Activated CD8-positive, alpha-beta T cell treated with anti-CD3 and anti-CD28 coated beads, Interleukin-2, amount 10 ng/mL, durations not matched to agents 7 days and 5 days (primary cell): Measurements from ENCODE around the gene ESYT1. TPM values are rescaled to one million over a fixed set of nuclear protein-coding genes. Genes with fewer than 3 reads are reported as not detected.
A peak's percentile ranks its signal among the peaks of the same experiment; 100 is the strongest.

Experiments used
- ATAC-seq: fragments of 150-1000 bp; cut with Tn5 transposase; one replicate; pipeline ENCODE4 v1.10.0; 2021; ENCODE audit warnings: moderate library complexity
- CTCF ChIA-PET: fragments of 350-600 bp; sonication (Branson Sonifier 250); formaldehyde crosslinking; loops from one replicate; lab custom pipeline; 2021; ENCODE audit warnings: antibody characterized with exemption; lab: Charles Lee
- POLR2A ChIA-PET: fragments of 350-600 bp; sonication (Branson Sonifier 250); formaldehyde crosslinking; loops from one replicate; lab custom pipeline; 2021; ENCODE audit warnings: antibody characterized with exemption; lab: Charles Lee
- DNase-seq: peaks from one replicate; pipeline ENCODE4 v3.0.0-alpha.2; 2020
- H3K27ac Mint-ChIP-seq: one replicate; pipeline ENCODE4 v1.8.0; 2021; ENCODE audit warnings: mild to moderate bottlenecking, mixed read lengths
- H3K27me3 Mint-ChIP-seq: one replicate; pipeline ENCODE4 v1.8.0; 2021; ENCODE audit warnings: low read depth, mixed read lengths
- H3K36me3 Mint-ChIP-seq: one replicate; pipeline ENCODE4 v1.8.0; 2021; ENCODE audit warnings: low read depth, mixed read lengths
- H3K4me1 Mint-ChIP-seq: one replicate; pipeline ENCODE4 v1.8.0; 2021; ENCODE audit warnings: low read depth, mixed read lengths
- H3K4me3 Mint-ChIP-seq: one replicate; pipeline ENCODE4 v1.8.0; 2021; ENCODE audit warnings: mild to moderate bottlenecking, mixed read lengths
- H3K9me3 Mint-ChIP-seq: one replicate; pipeline ENCODE4 v1.8.0; 2022; ENCODE audit warnings: mixed read lengths; ENCODE audit not compliant: insufficient read depth
- total RNA-seq, 2 experiments: library from RNA; stranded (reverse); gene quantifications; one replicate each; pipeline ENCODE4 v1.2.3, GENCODE V29; 2021

Gene ESYT1
- total RNA-seq, 2 experiments from 2014 or later: 317 to 333 TPM

DNA sequence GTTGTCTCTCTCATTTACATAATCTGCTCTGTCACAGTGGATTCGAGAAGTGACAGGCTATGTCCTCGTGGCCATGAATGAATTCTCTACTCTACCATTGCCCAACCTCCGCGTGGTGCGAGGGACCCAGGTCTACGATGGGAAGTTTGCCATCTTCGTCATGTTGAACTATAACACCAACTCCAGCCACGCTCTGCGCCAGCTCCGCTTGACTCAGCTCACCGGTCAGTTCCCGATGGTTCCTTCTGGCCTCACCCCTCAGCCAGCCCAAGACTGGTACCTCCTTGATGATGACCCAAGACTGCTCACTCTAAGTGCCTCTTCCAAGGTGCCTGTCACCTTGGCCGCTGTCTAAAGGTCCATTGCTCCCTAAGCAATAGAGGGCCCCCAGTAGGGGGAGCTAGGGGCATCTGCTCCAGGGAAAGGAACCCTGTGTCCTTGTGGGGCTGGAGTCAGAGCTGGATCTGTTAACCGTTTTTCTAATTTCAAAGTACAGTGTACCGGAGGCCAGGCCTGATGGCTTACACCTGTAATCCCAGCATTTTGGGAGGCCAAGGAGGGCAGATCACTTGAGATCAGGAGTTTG, 43.0 kb upstream of the ESYT1 start:
- H3K27ac Mint-ChIP-seq: no peak overlapping the region
- ChIA-PET POLR2A (interaction anchor here (1.1 to 2.4 kb wide), 3 partner anchors 12 to 32 kb away, joined by 3 to 14 read pairs (median 8); partner anchors contain the start of genes PA2G4 and RPL41), CTCF (interaction anchor here (0.7 to 4.0 kb wide), 20 partner anchors 11 to 356 kb away, joined by 3 to 22 read pairs (median 4); partner anchors contain the start of genes PA2G4, RAB5B, SMARCC2 and ZC3H10)

DNA sequence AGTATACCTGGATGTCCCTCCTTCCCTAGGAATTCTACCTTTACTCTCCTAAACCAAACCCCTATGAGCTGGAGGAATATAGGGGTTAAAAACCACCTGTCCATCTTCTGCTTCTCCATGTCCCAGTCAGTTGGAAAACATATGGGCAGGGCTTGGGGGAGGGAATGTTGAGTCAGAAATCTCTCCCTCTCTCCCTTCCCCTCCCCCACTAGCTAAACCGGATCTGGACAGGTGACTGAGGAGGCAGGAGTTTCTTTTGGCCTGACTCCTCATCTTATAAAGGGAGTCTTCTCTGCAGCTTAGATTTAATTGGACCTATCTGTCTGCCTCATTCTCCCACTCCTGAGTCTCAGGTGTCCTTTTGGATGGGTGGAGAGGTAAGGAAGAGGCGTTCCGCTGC, 42.0 kb upstream of the ESYT1 start:
- Mint-ChIP-seq H3K27ac (no peak overlapping the region), H3K4me3 (no peak overlapping the region), H3K27me3 (peaks cover 14% of the 10 kb centered on the region), H3K4me1 (peaks cover 21% of the 10 kb centered on the region), H3K36me3 (no peaks in the 10 kb centered on the region), H3K9me3 (no peaks in the 10 kb centered on the region)
- CTCF ChIA-PET: interaction anchor here (0.8 to 4.0 kb wide), 9 partner anchors 10 to 357 kb away, joined by 3 to 22 read pairs (median 6); partner anchors contain the start of genes PA2G4 and ZC3H10
- DNase-seq (no peak), ATAC-seq (no peak)
- POLR2A ChIA-PET: interaction anchor here (0.7 to 2.4 kb wide), 4 partner anchors 10 to 748 kb away, joined by 3 to 14 read pairs (median 6); partner anchors contain the start of genes PA2G4 and RPL41

More for the DNA sequence above, 43.0 kb upstream of the ESYT1 start:
- Mint-ChIP-seq H3K9me3 (no peaks in the 10 kb centered on the region), H3K4me1 (peaks cover 30% of the 10 kb centered on the region), H3K36me3 (no peaks in the 10 kb centered on the region), H3K27me3 (peaks cover 19% of the 10 kb centered on the region), H3K4me3 (no peak overlapping the region)
- peak; percentile 59 for DNase-seq
- peak; percentile 79 for ATAC-seq

DNA sequence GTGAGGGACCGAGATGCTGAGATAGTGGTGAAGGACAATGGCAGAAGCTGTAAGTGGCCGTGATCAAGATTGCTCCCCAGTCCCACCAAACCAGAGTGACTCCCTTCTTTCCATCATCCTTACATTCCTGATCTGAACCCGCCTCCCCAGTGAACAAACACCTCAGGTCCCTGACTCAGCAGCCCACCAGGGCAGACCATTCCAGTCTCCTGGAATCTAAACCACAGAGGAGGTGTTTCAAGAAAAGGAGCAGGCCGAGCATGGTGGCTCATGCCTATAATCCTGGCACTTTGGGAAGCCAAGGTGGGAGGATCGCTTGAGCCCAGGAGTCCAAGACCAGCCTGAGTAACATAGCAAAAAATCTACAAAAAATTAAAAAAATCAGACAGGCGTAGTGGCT, 41.5 kb upstream of the ESYT1 start:
- Mint-ChIP-seq H3K9me3 (no peaks in the 10 kb centered on the region), H3K4me3 (no peak overlapping the region), H3K27ac (no peak overlapping the region), H3K27me3 (peaks cover 14% of the 10 kb centered on the region), H3K4me1 (peaks cover 19% of the 10 kb centered on the region), H3K36me3 (no peaks in the 10 kb centered on the region)
- no peak for DNase-seq
- ChIA-PET CTCF (interaction anchor here (1.2 to 4.0 kb wide), 2 partner anchors 18 to 40 kb away, joined by 3 to 22 read pairs; partner anchors contain the start of gene PA2G4), POLR2A (interaction anchor here (0.7 to 2.4 kb wide), 2 partner anchors 17 to 748 kb away, joined by 3 to 14 read pairs; partner anchors contain the start of gene PA2G4)
- no peak for ATAC-seq

DNA sequence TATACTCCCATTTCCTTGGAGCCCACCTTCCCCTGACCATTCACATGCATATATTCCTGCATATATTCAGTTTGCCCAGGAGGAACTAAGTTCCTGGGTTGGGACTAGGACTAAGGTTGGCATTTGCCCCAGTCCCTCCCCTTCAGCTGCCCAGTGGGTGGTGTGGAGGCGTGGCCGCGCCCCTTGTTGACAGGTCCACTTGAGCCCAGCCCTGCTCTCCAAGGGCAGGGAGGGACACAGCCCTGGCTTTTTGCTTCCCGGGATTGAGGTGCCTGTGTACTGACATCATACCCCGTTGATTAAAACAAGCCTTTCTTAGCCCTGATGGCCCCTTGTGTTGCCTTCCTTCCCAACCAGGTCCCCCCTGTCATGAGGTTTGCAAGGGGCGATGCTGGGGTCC, 40.8 kb upstream of the ESYT1 start:
- CTCF ChIA-PET: no interaction called here
- ATAC-seq: no peak
- DNase-seq: no peak
- H3K36me3 Mint-ChIP-seq: no peaks in the 10 kb centered on the region
- POLR2A ChIA-PET: no interaction called here
- peaks cover 19% of the 10 kb centered on the region for H3K4me1 Mint-ChIP-seq
- no peak overlapping the region for H3K27ac Mint-ChIP-seq
- no peaks in the 10 kb centered on the region for H3K9me3 Mint-ChIP-seq
- no peak overlapping the region for H3K4me3 Mint-ChIP-seq
- peaks cover 9% of the 10 kb centered on the region for H3K27me3 Mint-ChIP-seq

DNA sequence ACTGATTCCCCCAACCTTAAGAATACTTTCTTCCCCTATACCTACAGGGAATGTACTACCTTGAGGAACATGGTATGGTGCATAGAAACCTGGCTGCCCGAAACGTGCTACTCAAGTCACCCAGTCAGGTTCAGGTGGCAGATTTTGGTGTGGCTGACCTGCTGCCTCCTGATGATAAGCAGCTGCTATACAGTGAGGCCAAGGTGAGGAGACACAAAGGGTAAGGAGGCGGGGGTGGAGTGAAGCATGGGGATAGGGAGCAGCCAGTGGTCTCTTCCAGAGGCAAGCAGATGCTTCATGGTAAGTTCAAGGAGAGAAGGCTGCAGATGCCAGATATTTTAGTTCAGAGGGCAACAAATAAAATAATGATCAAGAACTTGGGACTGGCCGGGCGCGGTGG, 30.3 kb upstream of the ESYT1 start:
- CTCF ChIA-PET: interaction anchor here (3.7 kb wide), 1 partner anchor 13 kb away, joined by 21 read pairs; no protein-coding TSS in a partner anchor
- Mint-ChIP-seq H3K36me3 (peaks cover 7% of the 10 kb centered on the region), H3K4me3 (no peak overlapping the region), H3K27ac (no peak overlapping the region), H3K9me3 (no peaks in the 10 kb centered on the region), H3K27me3 (peaks cover 25% of the 10 kb centered on the region), H3K4me1 (peaks cover 23% of the 10 kb centered on the region)
- no peak for ATAC-seq
- no peak for DNase-seq
- POLR2A ChIA-PET: no interaction called here

DNA sequence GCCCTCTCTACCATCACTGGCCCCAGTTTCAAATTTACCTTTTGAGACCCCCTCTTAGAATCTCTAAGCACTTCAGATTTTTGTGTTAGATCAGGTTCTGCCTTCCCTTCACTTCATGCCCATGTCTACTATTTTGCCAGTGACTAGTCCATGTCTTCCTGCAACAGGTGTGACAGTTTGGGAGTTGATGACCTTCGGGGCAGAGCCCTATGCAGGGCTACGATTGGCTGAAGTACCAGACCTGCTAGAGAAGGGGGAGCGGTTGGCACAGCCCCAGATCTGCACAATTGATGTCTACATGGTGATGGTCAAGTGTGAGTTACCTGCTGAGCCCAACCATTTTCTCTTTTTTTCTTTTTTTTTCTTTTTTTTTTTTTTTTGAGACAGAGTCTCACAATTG, 29.5 kb upstream of the ESYT1 start:
- Mint-ChIP-seq H3K27me3 (peaks cover 20% of the 10 kb centered on the region), H3K4me3 (no peak overlapping the region), H3K36me3 (peaks cover 9% of the 10 kb centered on the region), H3K9me3 (no peaks in the 10 kb centered on the region), H3K27ac (no peak overlapping the region), H3K4me1 (peaks cover 31% of the 10 kb centered on the region)
- ChIA-PET CTCF (interaction anchor here (2.0 kb wide), 1 partner anchor 13 kb away, joined by 6 read pairs; no protein-coding TSS in a partner anchor), POLR2A (no interaction called here)
- DNase-seq: no peak
- no peak for ATAC-seq

DNA sequence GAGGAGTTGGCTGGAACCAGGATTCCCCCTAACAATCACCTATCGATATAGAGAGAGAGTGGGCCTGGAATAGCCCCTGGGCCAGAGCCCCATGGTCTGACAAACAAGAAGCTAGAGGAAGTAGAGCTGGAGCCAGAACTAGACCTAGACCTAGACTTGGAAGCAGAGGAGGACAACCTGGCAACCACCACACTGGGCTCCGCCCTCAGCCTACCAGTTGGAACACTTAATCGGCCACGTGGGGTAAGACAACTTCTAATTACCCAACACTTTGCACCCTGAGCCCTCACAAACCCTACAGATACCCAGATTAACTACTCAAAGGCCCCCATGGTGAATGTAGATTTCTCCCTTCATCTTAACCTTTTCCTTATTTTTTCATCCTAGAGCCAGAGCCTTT, 28.3 kb upstream of the ESYT1 start:
- Mint-ChIP-seq H3K27me3 (peaks cover 18% of the 10 kb centered on the region), H3K9me3 (no peaks in the 10 kb centered on the region), H3K27ac (peak overlapping the region; percentile 6), H3K36me3 (peaks cover 15% of the 10 kb centered on the region), H3K4me1 (peaks cover 37% of the 10 kb centered on the region), H3K4me3 (no peak overlapping the region)
- ChIA-PET CTCF (interaction anchor here (2.0 kb wide), 1 partner anchor 14 kb away, joined by 6 read pairs; no protein-coding TSS in a partner anchor), POLR2A (no interaction called here)
- ATAC-seq (no peak), DNase-seq (no peak)

DNA sequence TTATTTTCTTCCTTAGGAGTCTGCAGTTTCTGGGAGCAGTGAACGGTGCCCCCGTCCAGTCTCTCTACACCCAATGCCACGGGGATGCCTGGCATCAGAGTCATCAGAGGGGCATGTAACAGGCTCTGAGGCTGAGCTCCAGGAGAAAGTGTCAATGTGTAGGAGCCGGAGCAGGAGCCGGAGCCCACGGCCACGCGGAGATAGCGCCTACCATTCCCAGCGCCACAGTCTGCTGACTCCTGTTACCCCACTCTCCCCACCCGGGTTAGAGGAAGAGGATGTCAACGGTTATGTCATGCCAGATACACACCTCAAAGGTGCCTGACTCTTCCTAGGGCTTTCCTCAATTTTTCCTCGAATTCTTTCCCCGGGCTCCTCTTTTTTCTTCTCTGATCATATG, 27.0 kb upstream of the ESYT1 start:
- H3K4me3 Mint-ChIP-seq: no peak overlapping the region
- H3K4me1 Mint-ChIP-seq: peaks cover 43% of the 10 kb centered on the region
- no peaks in the 10 kb centered on the region for H3K9me3 Mint-ChIP-seq
- peaks cover 10% of the 10 kb centered on the region for H3K27me3 Mint-ChIP-seq
- ChIA-PET CTCF (interaction anchor here (1.4 to 13.1 kb wide), 2 partner anchors 16 to 55 kb away, joined by 3 to 88 read pairs; no protein-coding TSS in a partner anchor), POLR2A (no interaction called here)
- no peak overlapping the region for H3K27ac Mint-ChIP-seq
- DNase-seq (no peak), ATAC-seq (no peak)
- peaks cover 25% of the 10 kb centered on the region for H3K36me3 Mint-ChIP-seq

DNA sequence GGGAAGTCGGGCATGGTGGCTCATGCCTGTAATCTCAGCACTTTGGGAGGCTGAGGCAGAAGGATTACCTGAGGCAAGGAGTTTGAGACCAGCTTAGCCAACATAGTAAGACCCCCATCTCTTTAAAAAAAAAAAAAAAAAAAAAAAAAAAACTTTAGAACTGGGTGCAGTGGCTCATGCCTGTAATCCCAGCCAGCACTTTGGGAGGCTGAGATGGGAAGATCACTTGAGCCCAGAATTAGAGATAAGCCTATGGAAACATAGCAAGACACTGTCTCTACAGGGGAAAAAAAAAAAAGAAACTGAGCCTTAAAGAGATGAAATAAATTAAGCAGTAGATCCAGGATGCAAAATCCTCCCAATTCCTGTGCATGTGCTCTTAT, 25.4 kb upstream of the ESYT1 start:
- no peaks in the 10 kb centered on the region for H3K9me3 Mint-ChIP-seq
- peaks cover 1% of the 10 kb centered on the region for H3K27me3 Mint-ChIP-seq
- ATAC-seq (no peak), DNase-seq (no peak)
- peaks cover 38% of the 10 kb centered on the region for H3K36me3 Mint-ChIP-seq
- H3K4me3 Mint-ChIP-seq: peak overlapping the region; percentile 100
- ChIA-PET CTCF (interaction anchor here (0.8 to 13.1 kb wide), 13 partner anchors 12 to 534 kb away, joined by 3 to 88 read pairs (median 7); partner anchors contain the start of genes ERBB3, ESYT1, RPL41 and SMARCC2), POLR2A (interaction anchor here (1.1 to 4.5 kb wide), 10 partner anchors 14 to 1822 kb away, joined by 3 to 105 read pairs (median 16); partner anchors contain the start of genes ERBB3, ESYT1, HNRNPA1 and PYM1)
- H3K4me1 Mint-ChIP-seq: peaks cover 57% of the 10 kb centered on the region
- H3K27ac Mint-ChIP-seq: peak overlapping the region; percentile 98

DNA sequence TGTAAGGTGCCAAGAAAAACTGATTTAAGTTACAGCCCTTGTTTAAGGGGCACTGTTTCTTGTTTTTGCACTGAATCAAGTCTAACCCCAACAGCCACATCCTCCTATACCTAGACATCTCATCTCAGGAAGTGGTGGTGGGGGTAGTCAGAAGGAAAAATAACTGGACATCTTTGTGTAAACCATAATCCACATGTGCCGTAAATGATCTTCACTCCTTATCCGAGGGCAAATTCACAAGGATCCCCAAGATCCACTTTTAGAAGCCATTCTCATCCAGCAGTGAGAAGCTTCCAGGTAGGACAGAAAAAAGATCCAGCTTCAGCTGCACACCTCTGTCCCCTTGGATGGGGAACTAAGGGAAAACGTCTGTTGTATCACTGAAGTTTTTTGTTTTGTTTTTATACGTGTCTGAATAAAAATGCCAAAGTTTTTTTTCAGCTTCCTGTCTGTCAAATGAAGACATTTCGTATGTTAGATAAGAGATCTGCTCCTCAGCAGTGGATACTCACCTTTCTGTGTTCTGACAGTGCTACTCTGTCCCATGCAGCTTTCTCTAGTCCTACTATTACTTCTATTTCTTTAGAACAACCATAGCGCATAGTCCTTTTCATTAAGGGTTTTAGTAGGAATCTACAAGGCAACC, 24.9 kb upstream of the ESYT1 start:
- Mint-ChIP-seq H3K36me3 (peaks cover 41% of the 10 kb centered on the region), H3K4me1 (peaks cover 60% of the 10 kb centered on the region), H3K4me3 (peak overlapping the region; percentile 100), H3K27me3 (no peaks in the 10 kb centered on the region), H3K27ac (peak overlapping the region; percentile 98), H3K9me3 (no peaks in the 10 kb centered on the region)
- CTCF ChIA-PET: interaction anchor here (0.7 to 13.1 kb wide), 12 partner anchors 13 to 534 kb away, joined by 3 to 88 read pairs (median 10); partner anchors contain the start of genes ERBB3, ESYT1, RPL41 and SMARCC2
- POLR2A ChIA-PET: interaction anchor here (0.9 to 4.5 kb wide), 19 partner anchors 8 to 1823 kb away, joined by 3 to 105 read pairs (median 4); partner anchors contain the start of genes ERBB3, ESYT1, HNRNPA1 and PYM1
- DNase-seq: peak; percentile 64
- ATAC-seq: peak; percentile 10

DNA sequence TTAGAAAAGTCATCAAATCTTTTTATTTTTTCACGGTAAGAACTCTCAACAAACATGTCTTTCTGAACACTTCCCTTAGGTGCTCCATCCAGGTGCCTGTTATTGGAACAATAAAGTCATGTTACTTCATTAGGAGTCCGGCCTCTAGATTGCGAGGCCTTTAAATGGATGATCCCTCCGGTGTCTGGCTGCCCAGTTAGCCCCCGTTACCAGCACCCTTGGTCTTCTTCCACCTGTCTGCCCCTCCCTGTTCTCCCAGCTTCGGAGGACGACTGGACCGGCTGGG, 24.3 kb upstream of the ESYT1 start:
- Mint-ChIP-seq H3K4me3 (peak overlapping the region; percentile 100), H3K4me1 (peaks cover 64% of the 10 kb centered on the region), H3K36me3 (peaks cover 47% of the 10 kb centered on the region), H3K9me3 (no peaks in the 10 kb centered on the region), H3K27ac (peak overlapping the region; percentile 98), H3K27me3 (no peaks in the 10 kb centered on the region)
- ATAC-seq (no peak), DNase-seq (no peak)
- ChIA-PET CTCF (interaction anchor here (0.5 to 13.1 kb wide), 15 partner anchors 11 to 365 kb away, joined by 3 to 88 read pairs (median 8); partner anchors contain the start of genes ERBB3, ESYT1, RPL41 and SMARCC2), POLR2A (interaction anchor here (0.9 to 4.5 kb wide), 23 partner anchors 8 to 1823 kb away, joined by 3 to 105 read pairs (median 5); partner anchors contain the start of genes ERBB3, ESYT1, HNRNPA1 and IL23A)
